Aorta (tissue), 5 donors: Measurements from ENCODE around the gene PDE3A. TPM values are rescaled to one million over a fixed set of nuclear protein-coding genes. Genes with fewer than 3 reads are reported as not detected.
A peak's percentile ranks its signal among the peaks of the same experiment; 100 is the strongest.

Experiments used
- ATAC-seq: fragments of 200-7000 bp; cut with Tn5 transposase; one replicate; pipeline ENCODE4 v1.9.1; 2022; ENCODE audit warnings: moderate library complexity; ENCODE audit not compliant: low FRiP score
- DNase-seq, 2 donors: peaks; one replicate each; pipeline ENCODE4 v3.0.0-alpha.2; 2020
- H3K27ac ChIP-seq, 2 donors: one replicate each; pipeline ENCODE4 v1.5.1; 2013; ENCODE audit warnings: low read length in 2 of 2, mild to moderate bottlenecking in 2 of 2, moderate library complexity in 2 of 2, control low read depth in 1 of 2, inconsistent platforms in 1 of 2, low read depth in 1 of 2
- H3K27me3 ChIP-seq, 2 donors: one replicate each; pipeline ENCODE4 v1.6.1; 2013; ENCODE audit warnings: control low read depth in 1 of 2, low read length in 1 of 2, mild to moderate bottlenecking in 1 of 2, moderate library complexity in 1 of 2; ENCODE audit not compliant: insufficient read depth in 2 of 2, control insufficient read depth in 1 of 2
- H3K36me3 ChIP-seq, 2 donors: one replicate each; pipeline ENCODE4 v1.6.1; 2013; ENCODE audit warnings: control low read depth in 1 of 2, low read length in 1 of 2, mild to moderate bottlenecking in 1 of 2; ENCODE audit not compliant: insufficient read depth in 2 of 2, control insufficient read depth in 1 of 2
- H3K4me1 ChIP-seq, 2 donors: one replicate each; pipeline ENCODE4 v1.6.1; 2013; ENCODE audit warnings: low read length in 2 of 2, control low read depth in 1 of 2, mild to moderate bottlenecking in 1 of 2, moderate library complexity in 1 of 2; ENCODE audit not compliant: insufficient read depth in 2 of 2, control insufficient read depth in 1 of 2
- H3K4me3 ChIP-seq, 2 donors: one replicate each; pipeline ENCODE4 v1.5.1; 2013; ENCODE audit warnings: low read length in 2 of 2, control low read depth in 1 of 2, mild to moderate bottlenecking in 1 of 2
- H3K9me3 ChIP-seq: one replicate; pipeline ENCODE4 v1.6.1; 2013; ENCODE audit warnings: mild to moderate bottlenecking, low read length; ENCODE audit not compliant: control insufficient read depth
- WGBS, 2 donors: extraction: QIAGEN DNeasy Blood & Tissue Kit; methylation state at CpG; one replicate each; pipeline ENCODE4 v1.1.7; 2013; 5-methylcytosine and 5-hydroxymethylcytosine counted together
- intact Hi-C, 2 donors: fragments of 100-400 bp; cut with DNase I; formaldehyde crosslinking; loops; one replicate each; pipeline versions ENCODE4 v1.14.2 to v1.15.0; 2022
- polyA plus RNA-seq, 2 donors: library from polyadenylated mRNA; stranded (reverse); fragments of 200-250 nt; gene quantifications; one replicate each; pipeline ENCODE4 v1.2.3, GENCODE V29; 2013
- total RNA-seq, 2 donors: library from RNA; stranded (reverse); fragmentation: NEBNext Ultra II Directional; extraction: Animal tissue kit (Norgen Biotek cat#: 25700); gene quantifications; one replicate each; pipeline ENCODE4 v1.2.1, GENCODE V29; 2021
- donor health status: healthy with polysubstance abuse.
- donor health status: Bipolar disorder and iron deficiency.
- donor health status: DM: no; HTN: no; CAD: no.
- donor health status: DM: no; HTN: no; CAD: no.
- donor health status: DM: yes; HTN: yes; CAD: no.

The PDE3A gene
- total and polyA plus RNA-seq, 4 donors = 7.4 to 99.3 (median 62.4) TPM

- WGBS, 2 donors = 53 to 57% methylated on average over 2 of the region's 2 CpGs
- intact Hi-C loops = no loop called here
- no peak overlapping the region for H3K4me3 ChIP-seq
- no peaks in the 10 kb centered on the region for H3K9me3 ChIP-seq
- DNase-seq (no peak), ATAC-seq (no peak)
- peak overlapping the region in 1 of 2 donors; percentile 43 for H3K27ac ChIP-seq
- no peaks in the 10 kb centered on the region for H3K27me3 ChIP-seq
- no peaks in the 10 kb centered on the region for H3K36me3 ChIP-seq
- H3K4me1 ChIP-seq = peaks cover 5 to 17% of the 10 kb centered on the region in 2 donors
Observed at GRCh38 chr12:20476551-20476950, 108.2 kb downstream of the PDE3A start.

- Histone ChIP-seq H3K36me3 (no peaks in the 10 kb centered on the region), H3K9me3 (no peaks in the 10 kb centered on the region), H3K27ac (no peak overlapping the region), H3K4me3 (peak overlapping the region in 1 of 2 donors; percentile 26), H3K4me1 (peaks cover 5 to 13% of the 10 kb centered on the region in 2 donors), H3K27me3 (no peaks in the 10 kb centered on the region)
- DNase-seq = no peak
- no peak for ATAC-seq
- intact Hi-C loops = no loop called here
- 5 to 15% methylated on average over 5 of the region's 5 CpGs for WGBS, 2 donors
Observed at GRCh38 chr12:20477255-20477654, 108.9 kb downstream of the PDE3A start.

GRCh38 chr12:20477672-20478071, 109.3 kb downstream of the PDE3A start:
- H3K36me3 ChIP-seq = no peaks in the 10 kb centered on the region
- no peak for ATAC-seq
- 6 to 10% methylated on average over 4 of the region's 4 CpGs for WGBS, 2 donors
- intact Hi-C loops = no loop called here
- H3K9me3 ChIP-seq = no peaks in the 10 kb centered on the region
- DNase-seq = no peak
- H3K27me3 ChIP-seq = no peaks in the 10 kb centered on the region
- peaks cover 5 to 13% of the 10 kb centered on the region in 2 donors for H3K4me1 ChIP-seq
- peak overlapping the region in 1 of 2 donors; percentile 26 for H3K4me3 ChIP-seq
- peak overlapping the region; percentile 57 to 82 for H3K27ac ChIP-seq

GRCh38 chr12:20482491-20483054, 114.2 kb downstream of the PDE3A start:
- H3K9me3 ChIP-seq = no peaks in the 10 kb centered on the region
- WGBS, 2 donors = 42 to 43% methylated on average over 2 of the region's 2 CpGs
- H3K4me1 ChIP-seq = peaks cover 3 to 10% of the 10 kb centered on the region in 2 donors
- DNase-seq (no peak), ATAC-seq (no peak)
- H3K36me3 ChIP-seq = no peaks in the 10 kb centered on the region
- intact Hi-C loops = no loop called here
- no peak overlapping the region for H3K4me3 ChIP-seq
- H3K27me3 ChIP-seq = no peaks in the 10 kb centered on the region
- no peak overlapping the region for H3K27ac ChIP-seq

- intact Hi-C loops = no loop called here
- Histone ChIP-seq H3K27me3 (no peaks in the 10 kb centered on the region), H3K36me3 (no peaks in the 10 kb centered on the region), H3K4me1 (peaks cover 3 to 10% of the 10 kb centered on the region in 2 donors), H3K9me3 (no peaks in the 10 kb centered on the region), H3K27ac (no peak overlapping the region), H3K4me3 (no peak overlapping the region)
- ATAC-seq (no peak), DNase-seq (no peak)
- WGBS, 2 donors = 47 to 60% methylated on average over 1 of the region's 1 CpG
Observed at GRCh38 chr12:20483776-20484175, 115.4 kb downstream of the PDE3A start.

- Histone ChIP-seq H3K27me3 (no peaks in the 10 kb centered on the region), H3K4me3 (no peak overlapping the region), H3K9me3 (no peaks in the 10 kb centered on the region), H3K4me1 (peaks cover 0 to 9% of the 10 kb centered on the region in 2 donors), H3K36me3 (no peaks in the 10 kb centered on the region), H3K27ac (no peak overlapping the region)
- ATAC-seq (no peak), DNase-seq (no peak)
- intact Hi-C loops = no loop called here
- 93 to 96% methylated on average over 2 of the region's 2 CpGs for WGBS, 2 donors
Observed at GRCh38 chr12:20486233-20486632, 117.9 kb downstream of the PDE3A start.

- no peak for DNase-seq
- WGBS, 2 donors = 88 to 96% methylated on average over 2 of the region's 2 CpGs
- Histone ChIP-seq H3K27me3 (no peaks in the 10 kb centered on the region), H3K4me1 (peaks cover 6 to 11% of the 10 kb centered on the region in 2 donors), H3K27ac (no peak overlapping the region), H3K4me3 (no peak overlapping the region), H3K9me3 (no peaks in the 10 kb centered on the region), H3K36me3 (no peaks in the 10 kb centered on the region)
- intact Hi-C loops = no loop called here
- ATAC-seq = no peak
Observed at GRCh38 chr12:20487519-20487918, 119.2 kb downstream of the PDE3A start.

GRCh38 chr12:20489645-20490044, 121.3 kb downstream of the PDE3A start:
- WGBS, 2 donors = 0 to 11% methylated on average over 1 of the region's 1 CpG
- intact Hi-C loops = loop anchor here in 1 of 2 donors (10.0 kb wide), 1 partner anchor 55 kb away; no protein-coding TSS in a partner anchor
- H3K4me3 ChIP-seq = no peak overlapping the region
- H3K27me3 ChIP-seq = no peaks in the 10 kb centered on the region
- H3K36me3 ChIP-seq = no peaks in the 10 kb centered on the region
- ATAC-seq = no peak
- no peak for DNase-seq
- H3K9me3 ChIP-seq = no peaks in the 10 kb centered on the region
- H3K4me1 ChIP-seq = peaks cover 6 to 14% of the 10 kb centered on the region in 2 donors
- H3K27ac ChIP-seq = no peak overlapping the region

- Histone ChIP-seq H3K27me3 (no peaks in the 10 kb centered on the region), H3K4me3 (no peak overlapping the region), H3K27ac (no peak overlapping the region), H3K36me3 (no peaks in the 10 kb centered on the region), H3K9me3 (no peaks in the 10 kb centered on the region), H3K4me1 (peaks cover 6 to 14% of the 10 kb centered on the region in 2 donors)
- intact Hi-C loops = loop anchor here in 1 of 2 donors (10.0 kb wide), 1 partner anchor 55 kb away; no protein-coding TSS in a partner anchor
- DNase-seq = no peak
- no peak for ATAC-seq
Observed at GRCh38 chr12:20490213-20490612, 121.9 kb downstream of the PDE3A start.
